CD14-positive monocyte (primary cell): ENCODE data around the gene QSER1. TPM values are rescaled to one million over a fixed set of nuclear protein-coding genes. Genes with fewer than 3 reads are reported as not detected.

ENCODE experiments used
- DNase-seq, 3 donors: peaks; one replicate each; pipeline ENCODE4 v3.0.0-alpha.2; 2011 to 2022
- H2AFZ ChIP-seq: 2 replicates; pipeline ENCODE4 v1.6.0; 2012; ENCODE audit warnings: mild to moderate bottlenecking, low read depth, low read length, inconsistent platforms; ENCODE audit not compliant: insufficient read depth, poor library complexity, severe bottlenecking
- H3K27ac ChIP-seq, 2 donors: 1 replicate in 1 of 2; 2 replicates in 1 of 2; pipeline ENCODE4 v1.5.1; 2012 to 2013; ENCODE audit warnings: low read length in 2 of 2, control low read depth in 1 of 2, inconsistent platforms in 1 of 2, low read depth in 1 of 2, mild to moderate bottlenecking in 1 of 2
- H3K27me3 ChIP-seq, 2 donors: one replicate each; pipeline versions ENCODE4 v1.6.0 to v1.6.1; 2011 to 2013; ENCODE audit warnings: low read length in 2 of 2; ENCODE audit not compliant: control insufficient read depth in 2 of 2, insufficient read depth in 2 of 2
- H3K36me3 ChIP-seq, 2 donors: replicated peaks in 1 of 2; 1 replicate in 1 of 2; 2 replicates in 1 of 2; pipeline versions ENCODE4 v1.5.1 to v1.6.1; 2012 to 2013; ENCODE audit warnings: low read length in 2 of 2, control low read depth in 1 of 2, inconsistent platforms in 1 of 2, mild to moderate bottlenecking in 1 of 2; ENCODE audit not compliant: insufficient read depth in 2 of 2, control insufficient read depth in 1 of 2
- H3K4me1 ChIP-seq, 2 donors: 1 replicate in 1 of 2; 2 replicates in 1 of 2; pipeline versions ENCODE4 v1.5.1 to v1.6.1; 2012 to 2013; ENCODE audit warnings: low read length in 2 of 2, control low read depth in 1 of 2, inconsistent platforms in 1 of 2, mild to moderate bottlenecking in 1 of 2, moderate library complexity in 1 of 2; ENCODE audit not compliant: insufficient read depth in 2 of 2, control insufficient read depth in 1 of 2
- H3K4me2 ChIP-seq: replicated peaks from 2 replicates; pipeline ENCODE3; 2012; ENCODE audit warnings: low read length, moderate library complexity, mild to moderate bottlenecking; ENCODE audit not compliant: poor library complexity, severe bottlenecking; ENCODE audit errors: extremely low read depth
- H3K4me3 ChIP-seq, 3 experiments: fragments of 200-600 bp in 1 of 3; sonication (generic) in 1 of 3; replicated peaks in 1 of 3; 1 replicate in 2 of 3; 2 replicates in 1 of 3; pipeline ENCODE4 v1.5.1; 2011 to 2013; ENCODE audit warnings: low read length in 3 of 3, mild to moderate bottlenecking in 3 of 3, control low read depth in 2 of 3, low read depth in 2 of 3, inconsistent platforms in 1 of 3, moderate library complexity in 1 of 3
- H3K79me2 ChIP-seq: 2 replicates; pipeline ENCODE4 v1.6.0; 2012; ENCODE audit warnings: mild to moderate bottlenecking, control low read depth, inconsistent platforms, low read length, moderate library complexity; ENCODE audit not compliant: insufficient read depth
- H3K9ac ChIP-seq: 2 replicates; pipeline ENCODE4 v1.6.0; 2017; ENCODE audit warnings: low read length, mild to moderate bottlenecking; ENCODE audit not compliant: insufficient read depth, poor library complexity, severe bottlenecking
- H3K9me3 ChIP-seq, 2 donors: replicated peaks in 1 of 2; 1 replicate in 1 of 2; 2 replicates in 1 of 2; pipeline versions ENCODE4 v1.5.1 to v1.6.1; 2012 to 2013; ENCODE audit warnings: low read length in 2 of 2, control low read depth in 1 of 2; ENCODE audit not compliant: control insufficient read depth in 1 of 2, insufficient read depth in 1 of 2
- H4K20me1 ChIP-seq: 2 replicates; pipeline ENCODE4 v1.6.0; 2012; ENCODE audit warnings: mild to moderate bottlenecking, low read length, control low read depth, moderate library complexity; ENCODE audit not compliant: insufficient read depth
- H3K27ac Mint-ChIP-seq, 7 donors: one replicate each; pipeline ENCODE4 v1.8.0; 2020; ENCODE audit warnings: mild to moderate bottlenecking in 7 of 7, mixed read lengths in 7 of 7, moderate library complexity in 6 of 7, inconsistent platforms in 2 of 7
- H3K27me3 Mint-ChIP-seq, 3 donors: one replicate each; pipeline ENCODE4 v1.8.0; 2021 to 2022; ENCODE audit warnings: low read depth in 3 of 3, mild to moderate bottlenecking in 3 of 3, mixed read lengths in 3 of 3, moderate library complexity in 3 of 3, inconsistent platforms in 1 of 3
- H3K36me3 Mint-ChIP-seq, 2 donors: one replicate each; pipeline ENCODE4 v1.8.0; 2020; ENCODE audit warnings: mixed read lengths in 2 of 2, inconsistent platforms in 1 of 2, mild to moderate bottlenecking in 1 of 2
- H3K4me1 Mint-ChIP-seq: one replicate; pipeline ENCODE4 v1.8.0; 2020; ENCODE audit warnings: mild to moderate bottlenecking, mixed read lengths
- H3K4me3 Mint-ChIP-seq, 2 donors: one replicate each; pipeline ENCODE4 v1.8.0; 2020; ENCODE audit warnings: mild to moderate bottlenecking in 2 of 2, mixed read lengths in 2 of 2, moderate library complexity in 1 of 2
- H3K9me3 Mint-ChIP-seq, 7 donors: one replicate each; pipeline ENCODE4 v1.8.0; 2020 to 2022; ENCODE audit warnings: mixed read lengths in 7 of 7, mild to moderate bottlenecking in 6 of 7, moderate library complexity in 6 of 7, inconsistent platforms in 2 of 7
- CTCF ChIP-seq: fragments of 200-600 bp; IDR thresholded peaks from one replicate; pipeline ENCODE4 v1.8.0; 2022; ENCODE audit warnings: antibody characterized with exemption, mild to moderate bottlenecking
- WGBS: methylation state at CpG from one replicate; pipeline ENCODE4 v1.1.5; 2013; ENCODE audit warnings: missing lambda C conversion rate; ENCODE audit not compliant: insufficient coverage; 5-methylcytosine and 5-hydroxymethylcytosine counted together
- intact Hi-C, 2 donors: fragments of 100-400 bp; cut with micrococcal nuclease; formaldehyde crosslinking; loops; one replicate each; pipeline versions ENCODE4 v1.15.0 to v1.15.1; 2023
- polyA plus RNA-seq, 3 donors: library from polyadenylated mRNA; depleted of rRNA in 1 of 3; unstranded in 2 of 3; stranded (reverse) in 1 of 3; fragments of 300-500 nt in 2 of 3; fragments of >200 nt in 1 of 3; fragmentation: Illumina TruSeq in 2 of 3; gene quantifications; 1 replicate in 2 of 3; 2 replicates in 1 of 3; pipeline ENCODE4 v1.2.3, GENCODE V29; 2012 to 2021

The QSER1 gene
- polyA plus RNA-seq, 3 donors = 1.1 to 7.0 (median 2.5) TPM

GRCh38 chr11:32913445-32913844 is 20.8 kb downstream of the QSER1 start:
- Histone ChIP-seq H3K9ac (no peak overlapping the region), H3K4me2 (no peak overlapping the region), H4K20me1 (peaks cover 47% of the 10 kb centered on the region), H3K4me1 (no peaks in the 10 kb centered on the region), H3K27me3 (no peaks in the 10 kb centered on the region), H3K9me3 (no peaks in the 10 kb centered on the region), H3K27ac (no peak overlapping the region), H3K36me3 (peaks cover 0 to 7% of the 10 kb centered on the region in 2 donors), H3K4me3 (no peak overlapping the region), H2AFZ (no peak overlapping the region), H3K79me2 (peaks cover 81% of the 10 kb centered on the region)
- H3K4me1 Mint-ChIP-seq = peaks cover 6% of the 10 kb centered on the region
- H3K9me3 Mint-ChIP-seq = no peaks in the 10 kb centered on the region
- TF ChIP-seq CTCF = no peak
- intact Hi-C loops = no loop called here
- peaks cover 5 to 16% of the 10 kb centered on the region in 2 donors for H3K36me3 Mint-ChIP-seq
- no peaks in the 10 kb centered on the region for H3K27me3 Mint-ChIP-seq
- DNase-seq = no peak
- H3K27ac Mint-ChIP-seq = peak overlapping the region in 1 of 7 donors; percentile 45
- no peak overlapping the region for H3K4me3 Mint-ChIP-seq
- WGBS = no CpG with 5 or more reads among the region's 7 CpGs

DNA sequence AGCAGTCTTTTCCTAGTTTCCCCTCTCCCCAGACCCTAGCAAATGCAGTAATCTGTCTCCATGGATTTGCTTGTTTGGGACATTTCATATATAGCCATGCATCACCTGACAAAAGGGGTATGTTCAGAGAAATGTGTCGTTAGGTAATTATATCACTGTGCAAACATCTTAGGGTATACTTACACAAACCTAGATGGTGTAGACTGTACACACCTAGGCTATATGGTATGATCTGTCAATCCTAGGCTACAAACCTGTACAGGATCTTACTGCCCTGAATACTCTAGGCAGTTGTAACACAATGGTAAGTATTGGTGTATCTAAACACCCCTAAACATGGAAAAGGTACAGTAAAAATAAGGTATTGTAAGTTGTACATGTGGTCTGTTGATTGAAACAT is 23.8 kb downstream of the QSER1 start:
- H3K4me1 ChIP-seq = no peaks in the 10 kb centered on the region
- Mint-ChIP-seq H3K9me3 (no peaks in the 10 kb centered on the region), H3K4me1 (peaks cover 10% of the 10 kb centered on the region), H3K27ac (no peak overlapping the region), H3K27me3 (no peaks in the 10 kb centered on the region), H3K36me3 (peaks cover 5 to 10% of the 10 kb centered on the region in 2 donors), H3K4me3 (no peak overlapping the region)
- peaks cover 0 to 7% of the 10 kb centered on the region in 2 donors for H3K36me3 ChIP-seq
- no peak for TF ChIP-seq CTCF
- H3K27ac ChIP-seq = no peak overlapping the region
- no peak overlapping the region for H3K9ac ChIP-seq
- no peak overlapping the region for H3K4me3 ChIP-seq
- H3K79me2 ChIP-seq = peaks cover 76% of the 10 kb centered on the region
- intact Hi-C loops = no loop called here
- no peak overlapping the region for H2AFZ ChIP-seq
- no peak overlapping the region for H3K4me2 ChIP-seq
- peaks cover 38% of the 10 kb centered on the region for H4K20me1 ChIP-seq
- no peaks in the 10 kb centered on the region for H3K9me3 ChIP-seq
- no peak for DNase-seq
- no peaks in the 10 kb centered on the region for H3K27me3 ChIP-seq
- no CpG with 5 or more reads among the region's 1 CpG for WGBS
